ENCODE results near the gene ZNF24.

- TF ChIP-seq CTCF (IDR thresholded peaks at IDR 0.05): no peak
- TF ChIP-seq POLR2A (IDR thresholded peaks at IDR 0.05): no peak
- TF ChIP-seq POLR2AphosphoS5 (IDR thresholded peaks at IDR 0.05): no peak
- no peak for TF ChIP-seq EP300 (IDR thresholded peaks at IDR 0.05; ENCODE audit: low read depth)
Observed at GRCh38 chr18:35387152-35387571, 42.9 kb upstream of the ZNF24 start.
